Stimulated activated CD4-positive, alpha-beta T cell treated with anti-CD3 and anti-CD28 coated beads, Interleukin-1b, Interleukin-23, amount 100 ng/mL, for 48 hours (primary cell): ENCODE results near the gene LAMP1.
"Not testable (repeated sequence)": the region's sequence is repeated elsewhere in the genome, so short reads cannot be mapped to it uniquely, and the experiment has no call there.

Source experiments
- DNase-seq: peaks from one replicate; pipeline ENCODE4 v3.0.0-alpha.2; 2020

LAMP1 gene, protein sequence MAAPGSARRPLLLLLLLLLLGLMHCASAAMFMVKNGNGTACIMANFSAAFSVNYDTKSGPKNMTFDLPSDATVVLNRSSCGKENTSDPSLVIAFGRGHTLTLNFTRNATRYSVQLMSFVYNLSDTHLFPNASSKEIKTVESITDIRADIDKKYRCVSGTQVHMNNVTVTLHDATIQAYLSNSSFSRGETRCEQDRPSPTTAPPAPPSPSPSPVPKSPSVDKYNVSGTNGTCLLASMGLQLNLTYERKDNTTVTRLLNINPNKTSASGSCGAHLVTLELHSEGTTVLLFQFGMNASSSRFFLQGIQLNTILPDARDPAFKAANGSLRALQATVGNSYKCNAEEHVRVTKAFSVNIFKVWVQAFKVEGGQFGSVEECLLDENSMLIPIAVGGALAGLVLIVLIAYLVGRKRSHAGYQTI

DNA sequence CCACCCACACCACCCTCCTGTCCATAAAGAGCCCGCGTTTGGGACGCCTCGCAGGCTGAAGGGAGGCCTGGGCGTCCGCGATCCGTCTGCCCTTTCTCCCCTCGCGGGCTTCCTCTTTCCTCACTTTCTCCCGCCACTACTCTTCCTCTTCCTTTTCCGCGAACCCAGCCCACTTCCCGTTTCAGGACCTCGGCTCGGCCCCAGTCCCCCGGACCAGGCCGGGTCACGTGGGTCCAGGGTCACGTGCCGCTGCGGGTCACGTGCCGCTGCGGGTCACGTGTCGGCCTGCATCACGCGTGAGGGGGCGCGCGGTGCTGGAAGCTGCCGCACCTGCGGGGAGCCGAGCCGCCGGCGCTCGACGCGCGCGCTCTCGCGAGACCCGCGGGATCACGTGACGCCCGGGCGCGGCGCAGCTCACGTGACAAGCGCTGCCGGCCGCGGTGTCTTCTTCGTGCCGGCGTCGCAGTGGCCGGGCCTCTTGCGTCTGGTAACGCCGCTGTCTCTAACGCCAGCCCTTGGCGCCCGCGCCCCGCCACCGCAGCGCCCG, at the start of gene LAMP1:
Gene LAMP1 (plus strand): TSS at position 417 of the 547 bp plus-strand sequence. CDS start 196 bp downstream, outside the sequence.
- DNase-seq = peak; percentile 98

DNA sequence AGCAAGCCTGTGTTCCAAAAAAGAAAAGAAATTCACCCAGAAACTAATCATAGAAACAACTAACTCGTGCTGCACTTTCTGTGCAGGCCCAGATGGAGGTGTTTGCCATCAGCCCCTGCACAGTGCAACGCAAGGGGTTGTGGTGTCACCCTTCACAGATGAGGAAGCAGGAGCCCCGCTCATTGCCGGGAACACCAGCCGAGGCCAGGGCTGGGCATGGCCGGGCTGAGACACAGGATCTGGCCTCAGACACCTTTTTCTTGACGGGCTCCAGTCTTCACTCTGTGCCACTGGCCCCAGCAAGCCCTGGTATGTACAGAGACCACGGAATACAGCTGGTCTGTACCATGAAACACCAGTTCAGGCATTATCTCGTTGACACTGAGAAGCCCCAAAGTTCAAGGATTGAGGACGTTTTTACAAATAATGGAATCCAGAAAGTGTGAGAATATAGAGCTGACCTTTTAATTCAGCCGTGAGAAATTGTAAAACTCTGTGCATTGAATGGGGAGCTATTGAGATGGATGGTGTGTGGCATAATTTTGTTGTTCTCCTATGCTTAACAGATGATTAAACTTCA, 44.4 kb upstream of the LAMP1 start:
- no peak for DNase-seq

DNA sequence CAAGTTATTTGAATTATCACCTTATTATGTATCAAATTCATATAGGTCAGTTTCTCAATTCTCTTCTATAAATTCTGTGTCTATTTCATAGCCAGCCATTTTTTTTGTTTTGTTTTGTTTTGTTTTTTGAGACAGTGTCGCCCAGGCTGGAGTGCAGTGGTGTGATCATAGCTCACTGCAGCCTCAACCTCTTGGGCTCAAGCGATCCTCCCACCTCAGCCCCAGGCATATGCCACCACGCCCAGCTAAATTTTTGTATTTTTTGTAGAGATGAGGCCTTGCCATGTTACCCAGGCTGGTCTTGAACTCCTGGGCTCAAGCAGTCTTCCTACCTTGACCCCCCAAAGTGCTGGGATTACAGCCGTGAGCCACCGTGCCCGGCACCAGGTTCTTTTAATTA, 39.1 kb upstream of the LAMP1 start:
- DNase-seq = not testable (repeated sequence)

DNA sequence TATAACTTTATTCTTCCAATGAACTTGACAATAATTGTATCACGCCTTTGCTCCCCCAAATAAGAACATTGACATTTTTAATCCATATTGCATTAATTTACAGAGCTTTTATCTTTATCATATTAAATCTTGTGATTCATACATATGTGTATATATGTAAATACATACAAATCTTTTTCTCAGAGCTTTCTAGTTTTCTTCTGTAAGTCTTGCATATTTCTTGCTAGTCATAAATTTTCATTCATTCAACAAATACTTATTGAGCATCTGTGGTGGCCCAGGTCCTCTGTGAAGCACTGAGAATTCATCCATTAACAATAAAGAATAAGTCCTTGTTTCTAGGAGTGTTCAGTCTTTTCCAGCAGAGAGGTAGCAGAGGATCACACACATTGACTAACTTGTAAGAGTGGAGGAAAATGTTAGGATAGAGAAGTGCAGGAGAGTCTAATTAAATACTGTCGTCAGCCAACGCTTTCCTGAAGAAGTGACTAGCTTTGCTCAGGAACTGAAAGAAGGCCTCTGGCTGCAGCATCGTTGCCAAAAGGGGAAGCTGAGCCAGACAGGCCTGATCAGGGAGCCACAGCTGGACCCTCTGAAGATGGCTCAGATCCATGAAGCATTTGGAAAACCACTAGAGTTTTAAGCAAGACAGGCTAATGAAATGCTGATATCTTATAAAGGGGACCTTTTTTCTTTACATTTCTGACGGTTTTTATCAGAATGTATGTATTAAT, 38.6 kb upstream of the LAMP1 start:
- no peak for DNase-seq

DNA sequence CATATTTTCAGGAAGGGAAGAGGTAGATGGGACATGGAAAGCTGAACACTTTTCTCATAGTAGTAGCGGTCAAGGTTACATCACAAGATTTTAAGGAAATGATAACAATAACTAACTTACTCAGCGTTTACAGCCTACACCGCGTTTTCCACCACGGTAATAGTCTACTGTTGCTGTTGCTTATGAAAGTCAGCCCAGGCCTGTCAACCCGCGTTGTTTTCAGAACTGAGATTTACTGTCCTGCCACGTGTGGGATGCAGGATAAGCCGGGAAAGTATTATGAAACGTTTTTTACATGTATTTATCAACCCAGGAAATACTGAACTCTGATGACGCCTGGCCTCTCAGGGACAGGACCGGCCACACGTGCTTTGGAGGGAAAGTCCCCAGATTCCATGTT, 36.0 kb upstream of the LAMP1 start:
- no peak for DNase-seq

DNA sequence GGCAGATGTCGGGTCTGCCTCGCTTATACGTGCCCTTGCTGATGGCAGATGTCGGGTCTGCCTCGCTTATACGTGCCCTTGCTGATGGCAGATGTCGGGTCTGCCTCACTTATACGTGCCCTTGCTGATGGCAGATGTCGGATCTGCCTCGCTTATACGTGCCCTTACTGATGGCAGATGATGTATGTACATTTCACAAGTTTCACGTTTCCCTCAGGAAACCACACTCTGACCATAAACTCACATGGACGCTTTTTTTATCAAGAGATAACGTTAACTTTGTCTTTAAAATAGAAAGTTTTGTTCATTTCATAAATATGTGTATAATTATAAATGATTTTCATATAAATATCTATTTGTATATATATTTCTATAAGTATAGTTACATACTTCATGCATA, 34.0 kb upstream of the LAMP1 start:
- not testable (repeated sequence) for DNase-seq

DNA sequence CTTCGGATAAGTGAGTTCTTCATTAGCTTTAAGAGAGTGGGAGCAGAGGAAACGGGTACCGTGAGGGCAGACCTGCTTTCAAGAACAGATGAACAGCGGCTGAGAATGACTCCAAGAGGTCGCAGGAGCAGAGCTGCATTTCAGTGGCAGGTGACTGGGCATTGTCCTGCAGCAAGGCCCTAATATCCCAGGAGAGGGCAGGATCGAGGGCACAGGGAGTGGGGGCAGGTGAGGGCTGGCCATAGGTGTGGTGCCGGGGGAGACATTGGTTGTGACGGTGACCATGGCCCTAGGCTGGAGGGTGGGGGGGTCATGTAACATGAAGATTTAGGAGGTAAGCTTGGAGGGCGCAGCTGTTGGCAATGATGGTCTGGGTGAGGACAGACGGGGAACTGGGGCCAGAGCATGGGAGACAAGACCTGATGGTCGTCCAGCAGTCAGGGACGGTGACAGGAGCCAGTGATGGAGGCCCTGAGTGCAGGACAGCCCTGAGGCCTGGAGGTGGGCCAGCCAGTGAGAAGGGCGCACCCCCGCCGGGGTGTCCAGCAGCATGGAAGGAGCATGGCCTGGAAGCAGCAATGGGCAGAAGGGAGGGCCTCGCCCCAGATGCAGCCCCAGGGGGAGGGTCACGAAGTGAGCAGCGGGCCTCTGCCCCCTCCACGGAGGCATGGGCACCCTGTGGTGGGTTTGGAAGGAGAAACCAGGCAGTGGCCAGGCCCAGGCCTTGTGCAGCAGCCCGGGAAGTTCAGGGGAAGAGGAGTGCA, 29.2 kb upstream of the LAMP1 start:
- DNase-seq = no peak

DNA sequence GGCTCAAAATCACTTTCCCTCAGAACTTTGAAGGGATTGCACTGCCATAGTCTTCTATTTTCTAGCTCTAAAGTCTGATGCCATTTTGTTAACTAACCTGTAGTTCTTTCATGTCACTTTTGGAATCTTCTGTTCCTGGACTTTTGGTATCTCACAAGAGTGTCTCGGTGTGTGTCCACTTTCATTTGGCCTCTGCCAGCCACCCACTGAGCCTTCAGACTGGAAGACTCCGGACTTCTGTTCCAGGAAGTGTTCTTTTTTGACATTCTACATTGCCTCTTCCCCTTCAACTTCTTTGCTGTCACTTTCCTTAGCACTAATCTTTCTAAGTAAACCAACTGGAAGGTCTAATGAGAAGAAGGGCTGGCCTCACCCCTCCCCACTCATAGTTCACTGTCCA, 25.0 kb upstream of the LAMP1 start:
- DNase-seq = no peak

DNA sequence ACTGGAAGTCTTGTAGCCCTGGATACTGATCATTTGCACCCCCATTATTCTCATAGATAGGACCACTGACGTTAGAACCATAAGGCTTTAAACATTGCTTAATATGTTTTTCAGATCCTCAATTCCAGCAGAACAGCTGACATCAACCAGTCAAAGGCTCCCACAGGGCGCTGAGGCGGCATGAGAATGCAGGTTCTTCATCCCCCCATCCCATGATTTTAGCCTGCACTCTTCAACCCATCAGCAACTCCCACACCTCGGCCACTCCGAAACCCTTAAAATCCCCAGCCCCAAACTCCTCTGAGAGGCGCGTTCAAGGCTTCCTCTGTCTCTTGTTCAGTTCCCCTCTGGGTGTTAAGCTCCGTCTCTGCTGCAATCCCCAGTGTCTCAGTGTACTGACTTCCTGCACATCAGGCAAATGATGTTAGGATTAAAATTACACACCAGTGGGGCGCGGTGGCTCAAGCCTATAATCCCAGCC, 24.3 kb upstream of the LAMP1 start:
- DNase-seq = no peak

DNA sequence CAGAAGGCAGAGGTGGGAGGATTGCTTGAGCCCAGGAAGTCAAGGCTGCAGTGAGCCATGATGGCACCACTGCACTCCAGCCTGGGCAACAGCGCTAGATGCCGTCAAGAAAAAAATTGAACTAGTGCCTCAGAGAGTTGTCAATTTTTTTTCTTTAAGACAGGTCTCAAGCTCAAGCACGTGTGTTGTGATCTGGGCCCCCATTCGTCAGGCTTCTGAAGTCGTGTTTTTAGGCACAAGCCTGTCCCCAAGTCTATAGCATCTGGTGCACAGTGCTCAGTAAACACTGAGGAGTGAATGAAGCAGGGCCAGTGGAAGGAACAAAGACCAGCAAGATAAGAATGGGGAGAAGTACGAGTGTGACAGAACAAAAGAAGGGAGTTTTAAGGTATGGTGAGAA, 23.7 kb upstream of the LAMP1 start:
- no peak for DNase-seq

DNA sequence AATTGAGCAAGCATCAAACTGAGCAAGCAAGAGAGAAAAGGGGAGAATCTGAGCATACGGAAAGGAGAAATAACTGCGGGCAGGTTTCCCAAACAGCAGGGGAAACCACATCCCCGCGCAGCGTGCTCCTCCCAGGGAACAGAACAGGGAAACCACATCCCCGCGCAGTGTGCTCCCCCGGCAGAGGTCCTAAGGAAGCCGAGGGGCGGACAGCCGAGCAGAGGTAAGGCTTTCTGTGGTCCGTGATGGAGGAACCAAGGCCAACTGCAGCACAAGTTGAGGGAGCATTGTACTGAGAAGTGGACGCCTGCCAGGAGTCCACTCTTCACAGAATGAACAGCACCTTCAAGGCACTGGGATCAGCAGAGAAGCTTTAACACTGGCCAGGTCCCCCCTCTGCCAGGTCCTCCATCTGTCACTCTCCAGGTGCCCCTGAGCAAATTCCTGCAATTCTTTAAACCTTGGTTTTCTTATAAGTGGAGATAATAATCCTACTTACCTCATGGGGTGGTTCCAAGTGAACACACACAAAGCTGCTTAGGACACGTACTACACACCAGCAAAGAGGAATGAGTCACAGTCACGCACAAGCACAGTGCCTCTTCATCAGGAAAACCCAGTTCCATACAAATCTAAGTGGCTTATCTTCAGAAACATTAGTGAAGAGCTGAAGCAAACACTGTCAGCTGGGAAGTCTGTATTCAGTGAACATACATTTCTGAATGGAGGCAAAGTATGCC, 23.0 kb upstream of the LAMP1 start:
- no peak for DNase-seq

DNA sequence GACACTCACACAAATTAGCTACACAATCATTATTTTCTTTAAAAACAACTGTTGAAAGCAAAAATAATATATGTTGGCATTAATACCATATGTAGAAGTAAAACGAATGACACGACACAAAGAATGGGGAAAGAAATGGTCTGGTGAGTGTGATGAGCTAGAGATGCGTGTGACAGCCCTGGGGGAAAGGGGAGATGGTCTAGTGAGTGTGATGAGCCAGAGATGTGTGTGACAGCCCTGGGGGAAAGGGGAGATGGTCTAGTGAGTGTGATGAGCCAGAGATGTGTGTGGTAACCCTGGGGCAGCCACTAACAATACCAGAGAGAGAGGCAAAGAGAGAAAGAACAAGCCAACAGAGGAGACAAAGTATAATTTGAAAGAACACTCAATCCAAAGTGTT, 22.3 kb upstream of the LAMP1 start:
- DNase-seq = no peak

DNA sequence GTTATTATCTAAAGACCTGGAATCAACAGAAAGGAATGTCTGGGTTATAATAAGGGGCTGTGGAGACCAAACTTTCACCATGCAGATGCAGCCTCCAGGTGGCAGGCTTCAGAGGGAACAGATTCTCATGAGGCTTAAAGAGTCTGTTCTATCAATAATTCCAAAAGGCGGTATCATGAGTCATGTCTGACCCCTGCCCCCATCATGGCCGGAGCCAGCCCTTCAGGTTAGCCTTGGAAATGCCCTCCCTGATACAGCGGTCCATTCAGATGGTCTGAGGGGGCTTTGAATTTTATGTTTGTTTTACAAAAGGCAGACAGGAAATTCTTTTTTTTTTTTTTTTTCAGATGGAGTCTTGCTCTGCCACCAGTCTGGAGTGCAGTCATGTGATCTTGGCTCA, 21.7 kb upstream of the LAMP1 start:
- DNase-seq = peak; percentile 30

DNA sequence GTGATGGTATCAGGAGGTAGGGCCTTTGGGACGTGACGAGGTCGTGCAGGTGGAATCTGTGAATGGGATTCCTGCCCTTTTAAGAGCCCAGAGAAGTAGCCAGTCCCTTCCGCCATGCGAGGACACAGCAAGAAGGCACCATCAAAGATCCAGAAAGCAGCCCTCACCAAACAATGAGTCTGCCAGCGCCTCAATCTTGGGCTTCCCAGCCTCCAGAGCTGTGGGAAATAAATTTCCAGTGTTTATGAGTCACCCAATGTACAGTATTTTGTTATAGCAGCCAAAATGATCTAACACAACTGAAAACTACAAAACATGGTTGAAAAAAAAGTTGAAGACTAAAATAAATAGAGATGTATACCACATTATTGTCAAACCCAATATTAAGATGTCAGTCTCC, 16.9 kb upstream of the LAMP1 start:
- no peak for DNase-seq

DNA sequence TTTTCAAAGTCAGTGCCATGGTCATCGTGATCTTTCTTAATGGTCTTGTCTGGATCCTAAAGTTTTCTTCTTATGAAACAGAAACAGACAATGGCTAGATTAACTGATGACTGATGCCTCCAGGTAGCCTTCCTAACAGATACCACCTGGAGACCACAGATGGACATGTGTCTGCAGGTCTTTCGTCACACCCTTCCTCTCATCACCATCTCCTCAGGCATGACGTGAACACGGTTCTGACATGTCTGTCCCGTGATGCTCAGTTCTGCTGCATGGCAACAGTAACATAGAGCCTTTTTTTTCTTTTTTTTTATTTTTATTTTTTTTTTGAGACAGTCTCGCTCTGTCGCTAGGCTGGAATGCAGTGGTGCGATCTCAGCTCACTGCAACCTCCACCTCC, 13.1 kb upstream of the LAMP1 start:
- no peak for DNase-seq

DNA sequence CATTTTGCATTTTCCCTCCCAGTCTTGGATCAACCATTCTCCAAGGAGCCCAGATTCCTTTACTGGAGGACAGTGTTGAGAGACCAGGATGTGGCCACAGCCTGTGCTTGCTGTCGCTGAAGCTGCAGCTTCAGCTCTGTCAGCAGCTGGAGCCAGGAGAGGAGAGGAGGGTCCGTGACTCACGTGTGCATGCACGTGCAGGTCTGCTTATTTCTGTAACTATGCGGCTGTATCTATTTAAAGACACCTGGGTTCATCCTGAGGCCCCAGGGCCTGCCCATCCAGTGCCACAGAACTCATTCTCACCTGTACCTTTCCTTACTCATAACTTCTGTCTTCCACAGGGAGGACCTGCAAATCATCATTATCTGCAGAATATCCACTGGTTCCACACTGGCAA, 8.2 kb upstream of the LAMP1 start:
- no peak for DNase-seq

DNA sequence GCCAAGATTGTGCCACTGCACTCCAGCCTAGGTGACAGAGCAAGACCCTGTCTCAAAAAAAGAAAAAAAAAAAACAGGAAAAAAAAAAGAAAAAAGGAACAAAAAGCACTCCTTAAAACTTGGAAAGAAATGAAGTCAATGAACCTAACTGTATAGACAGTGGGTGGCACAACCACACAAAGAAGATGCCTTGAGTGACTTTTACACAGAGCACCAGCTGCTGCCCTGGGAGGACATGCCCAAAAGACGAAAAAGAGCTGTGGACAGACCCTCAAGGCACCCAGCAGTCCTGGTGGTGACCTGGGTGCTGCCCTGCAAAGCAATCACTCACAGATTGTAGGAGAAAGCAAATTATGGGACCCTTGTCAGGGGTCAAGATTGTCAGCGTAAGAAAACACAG, 5.9 kb upstream of the LAMP1 start:
- no peak for DNase-seq

DNA sequence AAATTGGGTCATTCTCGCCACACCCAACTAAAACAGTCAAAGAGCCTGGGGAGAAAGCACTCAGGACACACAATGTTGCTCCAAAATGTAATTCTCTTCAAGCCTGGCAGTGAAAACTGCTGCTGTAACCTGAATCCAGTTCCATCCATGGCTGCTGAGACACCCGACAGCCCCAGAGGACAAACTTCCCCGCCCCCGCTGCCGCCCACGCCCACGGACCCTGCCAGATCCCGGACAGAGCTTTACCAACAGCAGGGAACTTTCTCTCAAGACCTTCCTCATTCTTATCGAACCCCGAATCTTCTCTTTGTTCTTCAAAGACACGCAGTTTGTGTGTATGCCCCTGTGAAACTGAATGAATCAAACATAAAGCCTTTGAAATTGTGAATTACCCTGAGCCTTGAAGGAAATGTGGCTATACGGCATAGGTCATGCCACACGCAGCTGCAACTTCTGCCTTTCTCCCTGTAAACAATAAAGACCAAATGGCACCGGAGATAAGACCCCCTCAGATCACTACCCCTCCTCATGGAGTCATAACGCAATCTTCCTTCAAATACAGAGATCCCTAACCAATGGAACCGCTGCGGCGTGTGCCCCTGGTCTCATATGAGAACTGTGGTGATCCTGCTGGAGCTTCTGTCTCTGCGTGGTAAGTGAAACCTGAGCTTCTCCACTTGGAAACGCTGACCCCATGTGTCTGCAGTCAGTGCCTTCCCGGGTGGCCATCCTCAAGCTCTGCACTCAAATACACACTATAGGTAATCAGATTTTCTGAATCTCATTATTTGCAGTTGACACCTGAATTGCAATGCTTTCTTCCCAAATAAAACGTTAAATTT, 4.8 kb upstream of the LAMP1 start:
- DNase-seq = no peak

DNA sequence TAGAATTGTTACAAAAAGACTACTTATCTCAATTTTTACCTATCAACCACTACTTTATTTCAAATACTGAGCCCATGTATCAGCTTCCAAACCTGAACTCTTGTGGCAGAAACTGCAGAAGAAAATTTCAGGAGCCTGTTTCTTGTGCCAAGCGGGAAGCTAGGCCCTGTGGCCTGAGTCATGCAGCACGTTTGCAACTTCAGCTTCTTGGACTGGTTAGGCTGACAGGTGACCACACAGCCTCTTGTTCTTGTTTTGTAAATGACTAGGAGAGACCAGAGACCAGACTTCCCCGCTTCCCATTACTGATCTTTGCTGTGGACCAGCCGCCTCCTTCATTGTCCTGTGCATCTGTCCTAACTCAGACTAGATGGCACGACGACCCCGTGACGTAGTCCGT, 3.4 kb upstream of the LAMP1 start:
- DNase-seq = no peak

DNA sequence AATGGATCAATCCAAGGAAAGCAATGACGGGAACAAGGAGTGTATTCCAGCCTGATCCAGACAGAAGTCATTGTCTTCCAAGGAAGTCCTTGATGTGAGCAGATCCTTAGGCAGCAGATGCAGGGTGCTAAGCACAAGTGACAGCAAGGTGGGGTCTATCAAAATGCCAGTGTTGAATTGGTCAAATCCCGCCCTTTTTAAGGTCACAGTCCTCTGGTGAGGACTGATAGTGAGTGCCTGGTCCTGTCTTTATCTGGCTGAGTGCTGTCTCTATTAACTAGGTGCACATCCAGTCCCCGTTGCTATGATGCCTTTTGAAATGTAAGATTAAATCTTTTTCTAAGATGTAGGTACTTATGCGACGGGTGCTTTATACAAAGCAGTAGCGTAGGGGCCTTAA, 1.3 kb upstream of the LAMP1 start:
- no peak for DNase-seq

DNA sequence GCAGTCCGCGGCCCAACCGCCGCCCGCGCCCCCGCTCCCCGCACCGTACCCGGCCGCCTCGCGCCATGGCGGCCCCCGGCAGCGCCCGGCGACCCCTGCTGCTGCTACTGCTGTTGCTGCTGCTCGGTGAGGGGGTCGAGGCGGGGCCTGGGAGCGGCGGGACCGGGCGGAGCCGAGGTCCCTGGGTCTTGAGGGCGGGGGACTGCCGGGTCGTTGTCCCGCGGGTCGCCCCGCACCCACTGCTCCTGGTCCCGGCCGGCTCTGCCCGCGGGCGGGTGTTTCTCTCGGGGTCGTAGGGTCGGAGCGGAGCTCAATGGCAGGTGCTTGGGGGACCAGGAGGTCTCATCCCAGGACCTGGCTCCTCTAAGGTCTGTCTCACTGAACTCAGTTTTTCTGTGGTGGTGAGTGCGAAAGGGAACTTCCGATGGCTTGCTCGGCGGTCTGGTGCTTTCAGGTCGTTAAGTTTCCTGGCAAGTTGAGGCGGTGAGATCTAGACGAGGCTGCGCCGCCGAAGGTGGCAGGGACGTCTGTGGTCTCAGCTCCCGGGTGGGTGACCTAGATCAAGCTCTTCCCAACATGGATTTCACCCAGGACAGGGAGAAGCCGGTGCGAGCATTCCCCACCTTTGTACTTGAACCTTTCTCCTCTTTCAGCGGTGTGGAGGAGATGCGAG, 467 bp downstream of the LAMP1 start:
- peak; percentile 40 for DNase-seq
